HG03354 (cell line): ENCODE results near the gene PAWR.
"Not testable (repeated sequence)": the region's sequence is repeated elsewhere in the genome, so short reads cannot be mapped to it uniquely, and the experiment has no call there.

ENCODE experiments used
- ATAC-seq: cut with Tn5 transposase; IDR thresholded peaks from one replicate; pipeline ENCODE4 v1.9.1; 2021; ENCODE audit warnings: mild to moderate bottlenecking; ENCODE audit not compliant: unreplicated experiment, poor library complexity, severe bottlenecking

The PAWR gene

DNA sequence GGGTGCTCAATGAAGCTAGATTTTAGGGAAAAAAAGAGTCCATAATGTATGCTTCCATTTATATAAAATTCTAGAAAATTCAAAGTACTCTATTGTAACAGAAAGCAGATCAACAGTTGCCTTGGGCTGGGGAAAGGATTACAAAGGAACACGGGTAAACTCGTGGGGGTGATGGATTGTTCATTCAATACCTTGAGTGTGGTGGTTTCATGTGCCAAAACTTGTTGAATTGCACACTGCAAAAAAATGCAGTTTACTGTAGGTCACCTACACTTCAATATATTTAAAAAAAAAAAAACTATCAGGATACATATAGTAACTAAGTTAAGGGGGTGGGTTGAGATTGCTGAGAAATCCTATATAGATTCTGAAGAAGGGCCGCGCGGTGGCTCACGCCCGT is 33.6 kb downstream of the PAWR start:
- ATAC-seq = no peak

DNA sequence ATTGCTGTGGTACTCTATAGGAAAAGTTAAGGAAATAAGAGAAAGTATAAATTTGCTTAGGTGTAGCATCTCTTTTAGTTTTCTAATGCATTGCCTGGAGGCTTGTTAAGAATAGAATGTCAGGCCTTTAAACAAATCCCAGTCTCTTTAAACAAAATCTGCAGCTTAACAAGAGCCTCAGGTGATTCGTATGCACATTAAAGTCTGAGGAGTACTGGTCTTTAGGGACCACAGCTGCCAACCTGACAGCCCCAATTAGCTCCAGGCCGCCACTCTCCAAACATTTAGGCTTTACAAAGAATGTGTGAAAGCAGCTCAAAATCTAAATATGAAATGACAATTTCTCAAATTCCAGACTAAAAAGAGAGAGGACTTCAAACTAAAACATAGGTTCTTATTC is 35.7 kb downstream of the PAWR start:
- ATAC-seq = no peak

DNA sequence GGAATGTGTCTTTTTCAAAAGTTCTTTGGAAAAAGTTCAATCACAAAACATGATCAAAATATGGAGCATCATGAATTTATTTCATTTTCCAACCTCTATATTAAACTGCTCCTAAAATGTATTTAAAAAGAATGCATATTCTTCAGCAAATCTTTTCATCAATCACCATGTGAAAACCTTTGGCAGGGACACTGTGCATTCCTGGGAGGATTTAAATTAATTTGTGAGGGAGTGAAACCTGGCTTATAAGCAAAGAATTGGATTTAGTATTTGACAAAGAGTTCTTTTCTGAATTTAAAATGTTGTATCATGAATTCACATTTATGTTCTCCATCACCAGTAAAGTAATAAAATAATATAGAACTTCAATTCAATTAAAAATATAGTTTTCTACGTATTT is 38.2 kb downstream of the PAWR start:
- no peak for ATAC-seq

DNA sequence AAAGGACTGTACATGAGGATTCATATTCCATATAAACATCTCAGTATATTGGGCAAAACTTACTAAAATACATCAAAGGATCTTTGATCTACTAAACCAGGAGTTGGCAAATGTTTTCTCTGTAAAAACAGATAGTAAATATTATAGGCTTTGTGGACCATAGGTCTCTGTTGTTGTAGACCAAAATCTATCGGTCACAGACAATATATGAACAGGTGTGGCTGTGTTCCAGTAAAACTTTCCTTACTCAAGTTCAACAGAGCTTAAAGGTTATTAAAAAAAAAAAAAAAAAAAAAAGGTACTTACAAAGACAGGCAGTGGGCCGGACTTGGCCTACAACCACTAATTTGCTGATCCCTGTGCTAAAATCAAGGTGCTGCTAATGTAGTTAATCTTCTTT is 40.3 kb downstream of the PAWR start:
- no peak for ATAC-seq

DNA sequence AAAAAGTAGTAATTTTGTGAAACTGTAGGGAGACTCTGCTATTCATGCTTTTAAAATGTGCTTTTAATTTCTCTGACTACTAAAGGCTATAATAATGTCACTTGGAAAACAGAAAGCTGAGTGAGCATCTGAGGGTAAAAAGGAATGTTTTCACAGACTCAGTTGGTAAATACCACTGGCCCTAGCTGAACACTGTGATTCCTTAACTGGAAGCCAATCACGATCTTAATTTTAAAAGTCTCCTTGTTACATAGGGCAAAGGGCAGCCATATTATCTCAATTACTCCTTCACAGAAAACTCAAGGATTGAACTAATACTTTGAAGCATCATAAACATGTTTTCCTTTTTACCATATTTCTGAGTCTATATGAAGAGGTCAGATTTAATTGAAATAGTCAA is 41.9 kb downstream of the PAWR start:
- ATAC-seq = no peak

DNA sequence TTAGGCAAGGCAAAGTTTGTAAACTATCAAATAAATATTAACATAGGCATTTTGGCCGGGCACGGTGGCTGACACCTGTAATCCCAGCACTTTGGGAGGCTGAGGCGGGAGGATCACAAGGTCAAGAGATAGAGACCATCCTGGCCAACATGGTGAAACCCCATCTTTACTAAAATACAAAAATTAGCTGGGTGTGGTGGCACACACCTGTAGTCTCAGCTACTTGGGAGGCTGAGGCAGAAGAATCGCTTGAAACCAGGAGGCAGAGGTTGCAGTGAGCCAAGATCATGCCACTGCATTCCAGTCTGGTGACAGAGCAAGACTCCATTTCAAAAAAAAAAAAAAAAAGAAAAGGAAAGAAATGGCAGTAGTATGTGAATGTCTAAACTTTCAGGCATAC is 43.9 kb downstream of the PAWR start:
- not testable (repeated sequence) for ATAC-seq

DNA sequence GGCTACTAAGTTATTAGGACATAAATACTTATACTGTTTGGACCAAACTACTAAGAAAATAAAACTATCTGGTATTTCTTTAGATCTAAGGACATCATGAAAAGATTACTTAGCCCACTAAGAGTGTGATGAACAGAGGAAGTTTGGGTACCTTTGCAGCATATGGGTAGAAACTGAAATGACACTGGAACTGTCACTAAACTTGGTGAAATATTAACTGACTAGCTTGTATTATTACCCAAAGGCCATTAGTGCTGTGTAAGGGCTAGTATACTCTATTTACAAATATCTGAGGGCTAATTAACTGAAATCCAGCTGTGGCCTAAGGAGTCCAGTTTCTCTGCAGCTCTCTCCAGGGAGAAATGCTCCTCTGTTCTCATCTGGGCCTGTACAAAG is 45.5 kb downstream of the PAWR start:
- ATAC-seq = peak; percentile 100

DNA sequence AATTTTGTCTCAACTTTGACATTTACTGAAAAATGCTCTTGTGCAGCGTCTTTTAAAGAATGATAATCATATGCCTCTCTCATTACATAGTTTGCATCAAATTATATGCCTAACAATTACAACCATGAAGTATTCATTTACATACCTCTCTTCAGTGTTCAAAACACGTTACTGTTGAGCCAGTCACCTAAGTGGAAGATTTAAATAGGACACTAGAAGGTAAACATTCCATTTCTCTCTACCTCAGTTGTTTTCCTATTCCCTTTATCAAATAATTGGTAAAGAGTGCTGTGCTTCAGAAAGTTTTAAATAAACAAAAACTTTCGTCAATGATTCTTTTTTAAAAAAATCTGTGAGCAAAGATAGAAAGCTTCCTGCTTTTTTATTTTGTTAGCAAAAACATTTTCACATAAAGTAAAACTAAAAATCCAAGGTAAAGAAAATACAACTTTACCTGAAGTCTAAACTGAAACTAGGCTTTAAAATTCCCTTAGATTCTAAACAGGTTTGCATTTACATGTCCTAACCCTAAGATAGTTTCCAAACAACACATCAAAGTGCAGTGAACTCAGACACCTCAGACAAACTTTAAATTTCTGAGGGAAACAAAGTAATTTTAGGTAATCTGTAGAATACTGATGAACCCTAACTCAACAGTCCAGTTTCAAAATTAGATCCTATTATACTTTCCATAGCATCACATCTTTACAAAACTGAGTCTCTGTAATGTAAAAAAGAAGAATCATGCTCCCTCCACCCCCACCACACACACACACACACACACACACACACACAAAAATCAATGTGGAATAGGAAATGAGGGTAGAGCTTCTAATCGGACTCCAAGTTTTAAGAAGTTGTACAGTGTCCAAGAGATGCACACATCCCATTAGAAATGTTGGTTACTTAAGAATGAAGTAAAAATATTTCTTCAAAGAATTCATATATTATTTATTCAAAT is 46.2 kb downstream of the PAWR start:
- peak; percentile 21 for ATAC-seq

DNA sequence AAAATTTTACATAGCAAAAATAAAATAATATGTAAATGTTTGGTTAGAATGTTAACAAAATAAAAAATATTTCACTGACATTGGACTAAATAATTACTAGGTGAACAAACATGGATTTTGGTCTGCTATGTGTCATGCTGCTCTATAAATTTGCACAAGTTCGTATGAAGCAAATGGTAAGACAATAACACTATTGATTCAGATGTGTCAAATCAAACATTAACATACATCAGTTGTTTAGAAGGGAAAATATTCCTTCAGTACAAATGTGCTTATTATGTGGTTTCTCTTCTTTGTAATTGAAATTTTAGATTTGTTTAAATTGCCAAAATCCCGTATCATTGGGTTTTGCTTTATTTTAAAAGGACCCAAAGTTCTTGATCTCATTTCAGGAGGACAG is 46.9 kb downstream of the PAWR start:
- ATAC-seq = no peak

DNA sequence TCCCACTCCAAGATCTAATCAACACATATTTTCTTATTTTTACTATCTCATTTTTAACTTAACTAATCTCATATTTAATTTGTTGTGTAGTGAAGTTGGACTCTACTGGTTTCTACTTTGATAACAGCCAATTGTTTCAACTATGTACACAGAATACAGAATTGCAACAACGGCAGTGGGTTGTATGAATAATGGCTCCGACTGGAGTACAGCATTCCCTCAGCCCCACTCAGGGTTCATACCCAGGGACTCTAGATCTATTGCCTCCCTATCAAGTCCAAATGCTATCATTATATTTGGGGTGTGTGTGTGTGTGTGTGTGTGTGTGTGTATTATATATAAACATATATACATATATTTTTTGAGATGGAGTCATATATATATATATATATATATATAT is 52.3 kb downstream of the PAWR start:
- ATAC-seq = no peak

DNA sequence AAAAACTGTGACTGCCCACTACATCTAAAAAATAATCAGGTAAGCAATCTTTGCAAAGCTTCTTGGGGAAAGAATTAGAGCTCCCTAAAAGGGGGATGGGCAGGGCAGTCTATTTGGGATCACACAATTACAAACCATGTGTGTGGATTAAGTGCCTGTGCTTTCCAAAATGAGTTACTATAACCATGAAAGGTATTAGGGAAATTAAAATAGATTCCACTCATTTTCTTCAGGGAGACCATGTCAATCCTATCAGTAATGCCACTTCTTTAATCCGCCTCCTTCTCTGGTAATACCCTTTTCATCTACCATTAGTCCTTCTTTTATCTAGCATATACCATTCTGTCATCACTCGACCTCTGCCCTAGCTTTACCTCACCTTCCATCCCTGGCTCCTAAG is 53.7 kb downstream of the PAWR start:
- no peak for ATAC-seq

DNA sequence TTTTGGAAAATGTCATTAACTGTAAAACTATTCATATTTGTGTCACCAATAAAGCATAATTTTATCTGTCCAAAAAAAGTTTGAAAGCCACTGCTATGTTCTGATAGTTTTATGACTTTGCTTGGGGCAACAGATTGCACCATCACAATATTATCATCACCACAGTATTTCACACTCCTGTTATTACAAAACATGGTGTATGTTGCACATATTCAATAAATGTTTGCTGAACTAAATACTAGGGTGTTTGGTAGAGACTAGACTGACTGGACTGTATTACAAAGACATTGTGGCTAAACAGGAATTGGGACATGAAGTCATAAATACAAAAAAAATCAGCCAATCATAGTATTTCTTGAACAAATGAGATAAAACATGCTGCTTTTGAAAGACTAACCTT is 55.1 kb downstream of the PAWR start:
- ATAC-seq = no peak

DNA sequence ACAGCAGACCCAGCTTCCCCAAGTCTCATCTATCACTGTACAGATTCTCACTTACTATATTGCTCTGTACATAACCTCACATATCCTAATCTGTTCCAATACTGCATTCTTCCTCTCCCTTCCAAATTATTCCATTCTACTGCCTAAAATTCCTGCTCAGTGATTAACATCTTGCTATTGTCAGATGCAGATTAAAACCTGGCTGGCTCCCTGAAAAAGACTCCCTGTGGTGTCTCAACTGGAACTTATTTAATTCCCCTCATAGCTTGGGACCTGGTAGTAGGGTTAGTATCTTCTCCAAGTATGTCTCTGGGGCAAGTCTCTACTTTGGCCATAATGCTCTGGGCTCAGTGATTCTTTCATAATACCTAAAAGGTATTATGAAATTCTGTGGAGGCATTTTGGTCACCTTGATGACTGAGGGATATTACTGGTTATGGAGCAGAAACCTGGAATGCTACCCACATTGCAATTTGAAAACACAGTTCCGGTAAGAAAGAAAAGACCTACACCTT is 55.8 kb downstream of the PAWR start:
- ATAC-seq = no peak

DNA sequence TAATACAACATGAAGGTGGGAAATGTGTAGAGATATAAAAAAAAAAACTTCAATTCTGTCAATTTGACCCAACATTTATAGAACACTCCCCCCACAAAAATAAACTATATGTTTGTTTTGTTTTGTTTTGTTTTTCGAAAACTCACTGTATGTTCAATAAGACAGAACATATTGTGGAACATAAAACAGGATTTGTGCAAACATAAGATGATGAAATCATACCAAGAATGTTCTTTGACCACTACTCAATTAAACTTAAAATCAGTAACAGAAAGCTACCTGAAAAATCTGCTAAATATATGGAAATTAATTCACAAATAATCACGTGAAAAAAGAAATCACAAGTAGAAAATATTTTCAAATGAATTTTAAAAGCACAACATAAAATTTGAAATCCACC is 61.2 kb downstream of the PAWR start:
- no peak for ATAC-seq

DNA sequence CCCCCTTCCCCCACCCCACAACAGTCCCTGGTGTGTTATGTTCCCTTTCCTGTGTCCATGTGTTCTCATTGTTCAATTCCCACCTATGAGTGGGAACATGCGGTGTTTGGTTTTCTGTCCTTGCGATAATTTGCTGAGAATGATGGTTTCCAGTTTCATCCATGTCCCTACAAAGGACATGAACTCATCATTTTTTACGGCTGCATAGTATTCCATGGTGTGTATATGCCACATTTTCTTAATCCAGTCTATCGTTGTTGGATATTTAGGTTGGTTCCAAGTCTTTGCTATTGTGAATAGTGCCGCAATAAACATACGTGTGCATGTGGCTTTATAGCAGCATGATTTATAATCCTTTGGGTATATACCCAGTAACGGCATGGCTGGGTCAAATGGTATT is 64.0 kb downstream of the PAWR start:
- not testable (repeated sequence) for ATAC-seq

DNA sequence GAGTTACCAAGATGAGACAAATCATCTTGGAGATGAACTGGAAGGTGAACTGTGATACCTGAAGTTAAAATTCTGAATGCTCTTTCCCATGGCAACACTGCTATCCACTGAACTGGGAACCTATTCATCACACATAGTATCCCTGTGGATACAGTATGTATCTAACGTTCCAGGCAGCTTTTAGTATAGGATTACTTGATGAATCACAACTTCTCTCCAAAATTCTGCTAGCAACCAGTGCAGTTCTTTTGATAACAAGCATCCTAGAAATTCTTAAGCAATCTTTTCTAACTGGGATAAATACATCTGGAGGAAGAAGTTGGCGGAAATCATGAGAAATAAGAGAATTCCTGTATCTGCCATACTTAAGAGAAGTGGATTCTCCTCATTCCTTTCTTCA is 66.4 kb downstream of the PAWR start:
- no peak for ATAC-seq

DNA sequence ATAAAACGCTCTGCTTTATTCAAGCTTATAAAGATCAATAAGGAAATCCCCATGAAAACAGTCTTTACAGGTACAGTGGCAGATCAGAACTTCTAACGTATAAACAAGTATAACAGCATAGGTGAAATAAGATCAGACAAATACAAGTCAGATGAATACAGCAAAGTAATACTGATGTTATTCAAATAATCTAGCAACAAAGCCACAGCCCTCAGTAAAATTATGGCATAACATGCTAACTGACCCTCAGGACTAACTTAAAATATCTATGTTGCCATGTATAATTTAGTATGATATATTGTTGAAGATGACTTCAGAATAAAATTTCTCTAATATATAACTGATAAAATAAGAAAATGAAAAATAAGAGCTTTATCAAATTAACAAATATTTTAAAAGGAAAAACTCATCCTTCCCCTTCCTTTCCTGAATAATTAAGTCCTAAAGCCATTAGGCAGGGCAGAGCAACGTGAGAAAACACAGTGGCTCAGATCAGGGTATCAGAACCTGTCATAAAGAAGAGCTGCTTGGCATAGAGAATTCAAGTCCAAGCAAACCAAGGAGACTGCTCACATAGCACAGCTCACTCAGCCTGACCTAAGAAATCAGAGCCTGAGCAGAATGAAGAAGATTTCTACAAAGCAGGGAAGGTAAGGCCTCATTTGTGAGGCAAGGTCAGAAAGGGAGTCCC is 70.7 kb downstream of the PAWR start:
- ATAC-seq = no peak

DNA sequence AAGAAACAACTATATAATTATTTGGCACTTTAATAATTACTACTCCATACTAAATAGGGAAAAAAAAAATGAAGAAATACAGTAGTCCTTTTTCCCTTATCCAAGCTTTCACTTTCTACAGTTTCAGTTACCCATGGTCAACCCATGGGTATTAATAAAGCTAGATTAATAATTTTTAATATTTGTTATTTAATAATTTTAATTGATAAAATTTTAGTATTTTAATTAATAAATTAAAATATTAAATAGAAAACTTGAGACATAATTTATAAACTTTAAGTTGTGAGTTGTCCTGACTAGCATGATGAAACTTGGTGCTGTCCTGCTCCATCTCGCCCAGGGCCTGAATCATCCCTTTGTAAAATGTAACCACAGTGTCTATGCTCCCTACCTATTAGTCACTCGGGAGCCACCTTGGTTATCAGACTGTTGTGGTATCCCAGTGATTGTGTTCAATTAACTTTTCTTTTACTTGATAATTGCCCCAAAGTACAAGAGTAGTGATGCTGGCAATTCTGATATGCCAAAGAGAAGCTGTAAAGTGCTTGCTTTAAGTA is 71.8 kb downstream of the PAWR start:
- no peak for ATAC-seq

DNA sequence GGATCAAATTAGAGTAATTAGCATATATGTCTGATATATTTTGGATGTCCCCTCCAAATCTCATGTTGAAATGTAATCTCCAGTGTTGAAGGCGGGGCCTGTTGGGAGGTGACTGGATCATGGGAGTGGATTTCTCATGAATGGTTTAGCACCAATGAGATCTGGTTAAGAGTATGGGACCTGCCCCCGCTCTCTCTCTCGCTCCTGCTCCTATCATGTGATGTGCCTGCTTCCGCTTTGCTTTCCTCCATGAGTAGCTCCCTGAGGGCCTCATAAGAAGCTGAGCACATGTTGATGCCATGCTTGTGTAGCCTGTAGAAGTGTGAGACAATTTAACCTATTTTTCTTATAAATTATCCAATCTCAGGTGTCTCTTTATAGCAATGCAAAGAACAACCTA is 73.1 kb downstream of the PAWR start:
- no peak for ATAC-seq

DNA sequence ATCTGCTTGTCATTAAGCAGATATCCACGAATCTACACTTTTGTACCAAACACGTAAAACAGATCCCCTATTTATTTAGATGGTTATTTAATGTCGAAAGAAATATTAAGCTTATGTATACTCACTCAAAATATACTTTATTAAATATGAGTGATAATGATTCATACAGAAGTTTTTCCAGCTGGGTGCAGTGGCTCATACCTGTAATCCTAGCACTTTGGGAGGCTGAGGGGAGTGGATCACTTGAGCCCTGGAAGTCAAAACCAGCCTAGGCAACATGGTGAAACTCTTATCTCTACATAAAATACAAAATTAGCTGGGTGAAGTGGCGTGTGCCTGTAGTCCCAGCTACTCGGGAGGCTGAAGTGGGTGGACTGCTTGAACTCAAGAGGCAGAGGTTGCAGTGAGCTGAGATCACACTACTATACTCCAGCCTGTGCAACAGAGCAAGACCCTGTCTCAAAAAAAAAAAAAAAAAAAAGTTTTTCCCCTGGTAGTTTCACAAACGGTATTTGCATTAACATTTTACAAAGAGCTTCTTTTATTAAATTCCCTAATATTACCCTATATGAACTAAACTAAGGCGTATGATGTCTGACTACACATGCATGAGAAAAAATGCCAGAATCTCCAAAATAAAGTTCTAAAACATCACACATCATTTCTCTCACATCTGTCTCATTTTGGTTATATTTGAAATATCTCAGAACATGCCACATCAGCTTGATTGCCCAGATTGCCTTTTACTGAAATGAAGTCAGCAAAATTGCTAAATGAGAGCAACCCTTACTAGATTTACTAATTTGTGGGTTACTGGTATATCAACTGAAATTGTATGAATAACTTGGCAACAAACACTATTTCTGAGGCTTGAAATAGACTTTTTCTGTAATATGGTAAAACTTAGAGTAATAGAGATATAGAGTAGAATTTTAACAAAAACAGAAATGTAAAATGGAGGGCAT is 74.9 kb downstream of the PAWR start:
- peak; percentile 70 for ATAC-seq
